Measurements from ENCODE around the gene NGEF.
"Not testable (repeated sequence)": the region's sequence is repeated elsewhere in the genome, so short reads cannot be mapped to it uniquely, and the experiment has no call there.

The NGEF gene

DNA sequence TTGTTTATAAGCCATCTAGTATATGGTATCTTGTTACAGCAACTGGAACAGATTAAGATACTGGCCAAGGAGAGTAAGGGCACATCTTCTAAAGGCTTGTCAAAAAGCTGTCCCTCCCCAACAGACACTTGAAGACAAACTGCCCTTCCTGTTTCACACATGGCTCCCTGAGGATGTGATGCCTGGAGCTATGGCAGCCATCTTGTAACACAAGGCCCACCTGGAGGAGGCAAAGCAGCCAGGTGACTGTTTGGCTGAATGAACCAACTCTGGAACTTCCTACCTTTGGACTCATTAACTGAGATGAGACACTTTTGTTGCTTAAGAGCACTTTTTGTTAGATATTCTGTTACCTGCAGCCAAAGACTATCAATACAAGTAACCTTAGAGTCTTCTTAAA lies 88.6 kb downstream of the NGEF start:
- no peak for DNase-seq

- DNase-seq = no peak
These were observed 92.3 kb downstream of the NGEF start for GRCh38 chr2:232920760-232921159.

DNA sequence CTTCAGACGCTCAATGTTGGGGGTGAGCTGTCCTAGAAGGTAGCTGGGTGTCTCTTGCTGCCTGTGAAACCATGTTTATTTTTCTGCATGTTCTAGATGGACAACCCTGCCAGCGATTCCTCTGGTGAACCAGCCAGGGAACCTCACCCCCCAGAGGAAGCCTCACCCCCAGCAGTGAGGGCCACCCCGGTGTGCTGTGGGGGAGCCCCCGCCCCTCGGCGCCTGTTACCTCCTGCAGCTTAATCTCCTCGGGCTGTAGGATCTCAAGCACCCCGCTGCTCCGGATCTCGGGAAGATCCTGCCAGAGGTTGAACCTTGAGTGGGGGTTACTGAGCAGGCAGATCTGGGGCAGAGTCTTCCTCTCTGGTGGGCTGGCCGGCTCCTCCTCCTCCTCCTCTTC lies 93.0 kb downstream of the NGEF start:
- no peak for DNase-seq

GRCh38 chr2:232919141-232919540 lies 93.9 kb downstream of the NGEF start:
- DNase-seq = no peak

GRCh38 chr2:232913903-232914302 lies 99.2 kb downstream of the NGEF start:
- no peak for DNase-seq

DNA sequence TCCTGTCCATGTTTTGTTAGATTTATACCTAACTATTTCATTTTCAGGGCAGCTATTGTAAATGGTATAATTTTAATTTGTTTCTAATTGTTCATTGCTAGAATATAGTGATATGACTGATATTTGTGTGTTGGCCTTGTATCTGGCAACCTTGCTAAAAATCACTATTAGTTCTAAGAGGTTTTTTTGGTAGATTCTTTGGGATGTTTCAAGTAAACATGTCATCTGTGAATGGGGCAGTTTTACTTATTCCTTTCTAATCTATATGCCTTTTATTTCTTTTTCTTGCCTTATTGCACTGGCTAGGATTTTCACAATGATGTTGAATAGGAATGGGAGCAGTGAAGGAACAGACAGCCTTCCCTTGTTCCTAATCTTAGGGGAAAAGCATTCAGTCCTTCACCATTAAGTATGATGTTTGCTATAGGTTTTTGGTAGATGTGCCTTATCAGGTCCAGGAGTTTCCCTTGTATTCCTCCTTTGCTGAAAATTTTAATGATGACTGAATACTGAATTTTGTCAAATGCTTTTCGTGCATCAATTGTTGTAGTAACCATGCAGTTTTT lies 101.3 kb downstream of the NGEF start:
- DNase-seq = no peak

- DNase-seq = no peak
These were observed 102.7 kb downstream of the NGEF start for GRCh38 chr2:232910376-232910775.

DNA sequence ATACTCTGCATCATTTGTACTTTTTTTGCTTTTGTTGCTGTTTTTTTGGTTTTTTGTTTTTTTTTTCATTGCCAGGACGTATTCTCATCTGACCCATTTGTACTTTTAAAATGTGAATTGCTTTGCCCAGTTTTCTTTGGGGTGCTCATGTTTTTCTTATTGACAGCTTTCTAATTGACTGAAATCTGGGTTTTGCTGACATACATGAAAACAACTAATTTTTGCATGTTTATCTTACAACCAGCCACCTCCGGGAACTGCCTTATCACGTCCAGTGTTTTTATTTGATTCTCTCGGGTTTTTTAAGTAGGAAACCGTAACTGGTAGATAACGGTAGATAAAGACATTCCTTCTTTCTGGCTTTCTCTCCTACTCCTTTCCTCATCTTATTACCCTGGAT lies 104.4 kb downstream of the NGEF start:
- no peak for DNase-seq

DNA sequence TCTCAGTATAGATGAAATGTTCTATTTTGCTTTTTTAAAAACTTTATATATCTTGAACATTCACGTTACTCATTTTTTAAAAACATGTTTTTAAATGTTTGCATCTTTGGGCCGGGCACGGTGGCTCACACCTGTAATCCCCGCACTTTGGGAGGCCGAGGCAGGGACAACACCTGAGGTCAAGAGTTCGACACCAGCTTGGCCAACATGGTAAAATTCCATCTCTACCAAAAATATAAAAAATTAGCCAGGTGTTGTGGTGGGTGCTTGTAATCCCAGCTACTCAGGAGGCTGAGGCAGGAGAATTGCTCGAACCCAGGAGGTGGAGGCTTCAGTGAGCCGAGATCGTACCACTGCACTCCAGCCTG lies 105.4 kb downstream of the NGEF start:
- DNase-seq = not testable (repeated sequence)

DNA sequence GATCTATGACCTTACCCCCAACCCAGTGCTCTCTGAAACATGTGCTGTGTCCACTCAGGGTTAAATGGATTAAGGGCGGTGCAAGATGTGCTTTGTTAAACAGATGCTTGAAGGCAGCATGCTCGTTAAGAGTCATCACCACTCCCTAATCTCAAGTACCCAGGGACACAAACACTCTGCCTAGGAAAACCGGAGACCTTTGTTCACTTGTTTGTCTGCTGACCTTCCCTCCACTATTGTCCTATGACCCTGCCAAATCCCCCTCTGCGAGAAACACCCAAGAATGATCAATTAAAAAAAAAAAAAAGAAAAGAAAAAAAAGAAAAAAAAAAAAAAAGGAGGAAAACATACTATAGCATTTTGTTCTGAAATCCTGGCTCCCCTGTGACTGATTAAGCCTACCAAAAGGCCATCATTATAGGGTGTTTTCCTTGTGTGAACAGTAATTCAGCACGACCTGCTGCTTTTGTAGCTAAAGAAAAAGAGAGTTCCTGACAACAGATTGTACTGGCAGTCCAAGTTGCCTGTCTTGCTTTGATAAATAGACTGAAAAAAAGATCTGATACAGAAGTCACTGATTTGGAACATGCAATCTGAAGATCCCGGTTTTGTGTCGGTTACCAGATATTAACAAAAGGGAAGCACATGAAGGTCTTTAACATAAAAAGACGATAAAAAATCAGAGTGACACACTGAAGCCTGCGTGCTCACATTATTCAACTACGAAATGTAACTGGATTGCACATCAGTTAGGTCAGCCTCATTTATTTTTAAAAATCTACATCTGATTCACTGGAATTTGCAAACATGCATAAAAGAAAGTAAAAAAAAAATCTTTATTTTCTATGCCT lies 106.0 kb downstream of the NGEF start:
- DNase-seq = not testable (repeated sequence)

DNA sequence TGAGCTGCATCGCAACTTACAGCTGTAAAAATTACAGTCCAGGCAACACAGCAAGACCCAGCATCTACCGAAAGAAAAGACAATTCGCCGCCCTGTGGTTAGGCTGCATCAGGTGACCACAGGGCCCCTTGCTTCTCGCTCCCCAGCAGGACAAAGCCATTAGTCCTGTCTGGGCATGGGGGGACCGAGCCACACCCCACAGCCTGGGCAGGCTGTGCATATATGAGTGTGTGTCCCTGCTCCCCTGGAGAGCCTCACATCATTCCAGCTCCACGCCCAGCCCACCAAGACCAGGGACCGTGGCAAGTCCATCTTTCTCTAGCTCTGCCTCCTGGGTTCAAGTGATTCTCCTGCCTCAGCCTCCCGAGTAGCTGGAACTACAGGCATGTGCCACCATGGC lies 109.1 kb downstream of the NGEF start:
- DNase-seq = no peak

DNA sequence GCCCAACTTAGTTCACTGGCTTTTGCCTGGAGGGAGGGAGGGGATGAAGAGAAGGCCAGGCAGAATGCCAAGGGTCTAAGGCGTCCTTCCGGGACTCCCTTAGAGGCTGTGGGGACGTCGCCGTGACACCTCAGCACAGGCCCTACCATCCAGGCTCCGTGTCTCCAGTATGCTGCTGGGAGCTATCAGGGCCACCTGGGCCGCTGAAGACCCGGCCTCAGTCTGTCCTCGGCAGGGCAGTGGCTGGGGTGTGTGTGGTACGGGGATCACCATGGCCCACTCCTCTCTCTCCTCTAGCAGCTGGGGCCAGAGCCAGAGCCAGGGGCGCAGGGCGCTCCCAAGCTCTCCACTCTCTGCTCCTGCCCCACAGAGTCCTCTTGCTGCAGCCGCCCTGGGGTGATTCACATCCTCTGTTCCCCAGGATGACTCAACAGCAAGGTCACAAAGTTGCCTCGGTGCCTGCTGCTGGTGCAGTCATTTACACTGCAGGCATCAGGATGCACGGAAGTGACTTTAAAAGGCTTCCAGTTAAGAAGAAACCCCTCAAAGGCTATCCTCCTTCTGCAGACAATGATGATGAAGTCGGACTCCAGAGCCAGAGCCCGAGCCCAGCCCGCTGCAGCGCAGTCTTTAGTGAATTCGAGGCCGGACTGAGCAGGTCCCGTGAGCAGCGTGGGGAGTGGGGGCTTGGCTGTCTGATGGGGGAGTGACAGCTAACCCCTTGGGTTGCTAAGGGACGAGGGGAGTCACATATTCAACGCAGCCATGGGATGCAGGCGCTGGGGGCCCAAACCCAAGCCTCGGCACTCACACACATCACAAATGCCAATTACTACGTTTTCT lies 111.1 kb downstream of the NGEF start:
- peak; percentile 33 for DNase-seq

DNA sequence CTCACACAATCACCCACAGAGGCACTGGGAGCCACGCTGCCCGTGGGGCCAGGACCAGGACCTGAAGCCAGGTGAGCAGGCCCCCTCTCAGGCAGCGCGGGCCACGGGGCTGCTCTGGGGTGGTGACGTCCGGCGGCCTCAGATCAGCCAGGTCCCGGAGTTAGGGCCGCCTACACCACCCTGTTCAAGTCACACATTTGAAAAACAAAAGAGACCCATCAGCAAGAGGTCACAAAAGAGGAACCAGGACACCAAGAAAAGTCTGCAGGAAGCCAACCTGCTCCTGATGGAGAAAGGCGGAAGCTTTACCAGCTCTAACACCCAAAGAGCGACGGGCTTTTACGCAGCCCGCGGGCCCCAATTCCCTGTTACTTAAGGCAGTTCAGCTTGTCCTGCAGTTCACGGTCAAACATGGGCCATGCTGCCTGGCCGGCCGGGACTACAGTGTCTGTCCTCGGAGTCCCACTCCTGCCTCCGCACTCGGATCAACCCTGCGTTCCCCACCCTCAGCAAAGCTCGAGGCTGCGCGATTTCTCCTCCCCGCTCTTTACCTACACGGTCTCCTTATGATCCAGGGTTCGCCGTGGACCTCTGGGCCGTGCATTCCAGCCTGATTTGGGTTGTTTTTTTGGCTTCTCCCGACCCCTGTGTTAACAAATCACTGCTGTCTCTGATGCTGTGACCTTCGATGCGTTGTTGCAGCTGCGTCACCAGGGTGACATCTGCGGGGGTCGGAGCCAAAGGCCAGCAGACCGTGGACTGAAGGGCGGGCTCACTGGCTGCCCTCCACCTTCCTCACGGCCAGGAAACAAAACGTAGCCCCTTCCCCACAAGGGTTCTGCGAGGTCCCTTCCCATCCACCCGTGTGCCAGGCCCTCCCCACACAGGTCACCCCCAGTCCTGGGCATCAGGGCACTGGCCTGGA lies 112.0 kb downstream of the NGEF start:
- DNase-seq = no peak

DNA sequence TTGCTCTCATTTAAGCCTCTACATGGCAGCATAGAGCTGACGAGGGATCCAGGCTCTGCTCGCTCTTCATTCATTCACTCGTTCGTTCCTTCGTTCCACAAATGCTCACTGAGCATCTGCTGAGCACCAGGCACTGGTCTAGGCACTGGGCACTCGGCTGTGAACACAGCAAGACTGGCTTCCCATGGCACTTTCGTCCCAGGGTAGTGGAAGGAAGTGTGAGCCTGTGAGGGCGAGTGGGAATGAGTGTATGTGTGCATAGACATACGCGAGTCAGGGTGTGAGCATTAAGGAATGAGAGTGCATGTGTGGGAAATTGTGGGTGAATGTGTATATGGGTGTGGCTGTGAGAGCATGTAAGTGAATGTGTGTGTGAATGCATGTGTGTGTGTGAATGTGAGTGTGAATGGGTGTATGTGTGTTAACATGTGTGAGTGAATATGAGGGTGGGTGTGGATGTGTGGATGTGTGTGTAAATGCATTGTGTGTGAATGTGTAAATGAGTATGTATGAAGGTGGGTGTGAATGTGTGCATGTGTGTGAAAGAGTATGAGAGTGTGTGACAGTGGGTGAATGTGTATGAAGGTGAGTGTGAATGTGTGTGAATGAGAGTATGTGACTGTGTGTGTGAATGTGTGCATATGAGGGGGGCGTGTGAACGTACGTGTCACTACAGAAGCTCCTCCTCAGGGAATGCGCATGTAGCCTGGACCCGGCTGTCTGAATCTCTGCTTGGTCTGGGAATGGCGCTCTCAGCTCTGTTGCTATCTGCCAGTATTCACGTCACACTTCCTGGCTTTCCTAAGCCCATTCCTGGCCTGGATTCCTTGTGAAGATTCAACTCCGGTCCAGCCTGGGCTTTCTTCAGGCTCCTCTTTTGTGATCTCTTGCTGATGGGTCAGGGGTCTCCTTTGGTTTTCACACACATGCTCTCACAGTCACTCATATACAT lies 114.2 kb downstream of the NGEF start:
- DNase-seq = no peak

DNA sequence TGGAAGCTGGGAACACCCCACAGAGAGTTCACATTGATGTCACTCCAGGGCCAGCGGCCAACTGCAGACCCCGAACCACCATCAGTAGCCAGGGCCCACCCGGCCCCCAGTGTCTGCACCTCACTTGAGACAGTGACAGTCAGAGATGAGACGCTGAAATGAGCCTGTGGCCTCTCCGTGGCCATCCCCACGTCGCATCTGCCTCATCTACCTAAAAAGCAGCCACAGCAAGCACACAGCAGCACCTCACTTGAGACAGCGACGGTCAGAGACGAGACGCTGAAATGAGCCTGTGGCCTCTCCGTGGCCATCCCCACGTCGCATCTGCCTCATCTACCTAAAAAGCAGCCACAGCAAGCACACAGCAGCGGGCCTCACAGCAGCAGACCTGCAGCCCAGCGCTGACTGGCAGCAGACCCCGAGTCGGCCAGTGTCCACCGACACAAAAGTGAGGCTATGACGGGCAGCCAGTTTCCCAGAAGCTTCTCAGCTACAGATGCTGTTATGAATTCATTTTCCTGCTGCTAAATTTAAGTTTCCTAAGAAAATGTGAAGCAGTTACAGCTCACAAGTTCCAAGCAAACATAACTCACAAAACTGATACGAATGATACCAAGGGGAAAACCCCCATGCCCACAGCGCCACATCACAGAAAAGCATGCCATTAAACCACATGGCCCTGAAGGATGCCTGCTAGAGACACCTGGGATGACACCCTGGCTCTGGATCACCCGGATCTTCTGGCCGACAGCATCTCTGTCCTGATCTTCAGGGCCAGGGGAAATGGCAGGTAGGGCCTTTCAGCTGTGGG lies 115.3 kb downstream of the NGEF start:
- DNase-seq = no peak

GRCh38 chr2:232896720-232897597 lies 116.1 kb downstream of the NGEF start:
- no peak for DNase-seq

- no peak for DNase-seq
These were observed 116.9 kb downstream of the NGEF start for GRCh38 chr2:232896111-232896510.

GRCh38 chr2:232894746-232895145 lies 118.3 kb downstream of the NGEF start:
- no peak for DNase-seq

DNA sequence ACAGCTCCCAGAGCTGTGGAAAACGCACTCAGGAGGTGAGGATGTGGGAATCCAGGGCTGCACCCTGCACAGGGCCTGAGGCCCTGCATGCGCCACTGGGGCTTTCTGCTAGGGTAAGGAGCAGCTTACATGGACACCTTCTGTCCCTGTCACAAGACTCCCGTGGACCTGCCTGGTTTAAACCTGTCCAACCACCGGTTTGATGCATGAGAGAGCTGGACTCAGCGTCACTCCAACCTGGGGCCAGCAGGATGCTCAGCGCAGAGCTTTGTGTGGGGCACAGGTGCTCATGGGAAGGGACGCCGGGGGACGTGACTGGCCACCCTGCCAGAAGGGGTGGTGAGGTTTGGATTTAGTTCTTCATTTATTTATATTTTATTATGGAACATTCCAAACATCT lies 118.8 kb downstream of the NGEF start:
- no peak for DNase-seq

- no peak for DNase-seq
These were observed 119.2 kb downstream of the NGEF start for GRCh38 chr2:232893834-232894233.
